IMR-90 (cell line): Measurements from ENCODE around the gene TAF1. TPM values are rescaled to one million over a fixed set of nuclear protein-coding genes. Genes with fewer than 3 reads are reported as not detected.
"Not testable (repeated sequence)": the region's sequence is repeated elsewhere in the genome, so short reads cannot be mapped to it uniquely, and the experiment has no call there.

Source experiments
- ATAC-seq: fragments of 200-7000 bp; cut with Tn5 transposase; 2 replicates; pipeline ENCODE4 v1.9.1; 2020; ENCODE audit warnings: low read depth, mild to moderate bottlenecking, moderate library complexity
- BruUV-seq: library from RNA; stranded (reverse); fragments of 400-500 nt; replicated peaks from 2 replicates; lab custom pipeline; 2021; lab: Mats Ljungman, UMichigan
- CTCF ChIA-PET: fragments of 300-600 bp; formaldehyde crosslinking; extraction: SDS; loops from one replicate; lab custom pipeline; 2021; ENCODE audit warnings: antibody characterized with exemption; lab: Yijun Ruan, JAX
- POLR2A ChIA-PET: fragments of 300-600 bp; sonication (Branson Sonifier 250); formaldehyde crosslinking; loops from one replicate; lab custom pipeline; 2022; ENCODE audit warnings: antibody characterized with exemption; ENCODE audit not compliant: unreplicated experiment; lab: Charles Lee
- DNase-seq: peaks from one replicate; pipeline ENCODE4 v3.0.0; 2013
- H2AFZ ChIP-seq: replicated peaks from 2 replicates; pipeline ENCODE3; 2013; ENCODE audit warnings: low read length, mild to moderate bottlenecking; ENCODE audit not compliant: poor library complexity
- H2AK5ac ChIP-seq: 2 replicates; pipeline ENCODE4 v1.6.1; 2013; ENCODE audit warnings: low read depth, low read length, inconsistent platforms
- H2AK9ac ChIP-seq: replicated peaks from 2 replicates; pipeline ENCODE3; 2013; ENCODE audit warnings: mild to moderate bottlenecking, low read depth, low read length, moderate library complexity; ENCODE audit not compliant: poor library complexity
- H2BK120ac ChIP-seq: 2 replicates; pipeline ENCODE4 v1.6.1; 2013; ENCODE audit warnings: low read depth, low read length, inconsistent platforms
- H2BK15ac ChIP-seq: 3 replicates; pipeline ENCODE4 v1.6.1; 2013; ENCODE audit warnings: low read depth, low read length, inconsistent platforms
- H2BK20ac ChIP-seq: 2 replicates; pipeline ENCODE4 v1.6.1; 2013; ENCODE audit warnings: low read depth, mild to moderate bottlenecking, inconsistent platforms, low read length, moderate library complexity
- H2BK5ac ChIP-seq: 2 replicates; pipeline ENCODE4 v1.6.1; 2013; ENCODE audit warnings: mild to moderate bottlenecking, low read depth, low read length, inconsistent platforms; ENCODE audit not compliant: poor library complexity, severe bottlenecking
- H3K14ac ChIP-seq: replicated peaks from 2 replicates; pipeline ENCODE4 v1.6.1; 2013; ENCODE audit warnings: low read depth, low read length, inconsistent platforms
- H3K18ac ChIP-seq: 2 replicates; pipeline ENCODE4 v1.6.1; 2013; ENCODE audit warnings: low read depth, low read length, control low read depth
- H3K23ac ChIP-seq: 2 replicates; pipeline ENCODE4 v1.6.1; 2013; ENCODE audit warnings: low read depth, low read length, inconsistent platforms
- H3K27ac ChIP-seq: 2 replicates; pipeline ENCODE4 v1.5.1; 2013; ENCODE audit warnings: mild to moderate bottlenecking, control low read depth, low read length; ENCODE audit not compliant: insufficient read depth
- H3K27me3 ChIP-seq: 2 replicates; pipeline ENCODE4 v1.6.1; 2013; ENCODE audit warnings: low read length; ENCODE audit not compliant: control insufficient read depth, insufficient read depth
- H3K36me3 ChIP-seq: 2 replicates; pipeline ENCODE4 v1.6.1; 2013; ENCODE audit warnings: low read length, mixed read lengths; ENCODE audit not compliant: control insufficient read depth, insufficient read depth
- H3K4ac ChIP-seq: 2 replicates; pipeline ENCODE4 v1.6.1; 2013; ENCODE audit warnings: low read depth, low read length, inconsistent platforms
- H3K4me1 ChIP-seq: 2 replicates; pipeline ENCODE4 v1.6.1; 2013; ENCODE audit warnings: low read length, mixed read lengths; ENCODE audit not compliant: control insufficient read depth, insufficient read depth
- H3K4me2 ChIP-seq: 2 replicates; pipeline ENCODE4 v1.6.1; 2013; ENCODE audit warnings: low read depth, mild to moderate bottlenecking, control low read depth, low read length, moderate library complexity
- H3K4me3 ChIP-seq: 2 replicates; pipeline ENCODE4 v1.5.1; 2013; ENCODE audit warnings: low read depth, mild to moderate bottlenecking, control low read depth, low read length, moderate library complexity; ENCODE audit not compliant: insufficient read depth
- H3K56ac ChIP-seq: 2 replicates; pipeline ENCODE4 v1.6.1; 2013; ENCODE audit warnings: low read length, inconsistent platforms; ENCODE audit not compliant: insufficient read depth; ENCODE audit errors: extremely low read depth
- H3K79me1 ChIP-seq, 2 experiments: 2 replicates each; pipeline ENCODE4 v1.6.1; 2013; ENCODE audit warnings: low read length in 2 of 2, inconsistent platforms in 1 of 2, low read depth in 1 of 2
- H3K9ac ChIP-seq: 2 replicates; pipeline ENCODE4 v1.6.1; 2013; ENCODE audit warnings: low read depth, low read length, control low read depth
- H3K9me1 ChIP-seq: 2 replicates; pipeline ENCODE4 v1.6.1; 2013; ENCODE audit warnings: low read length, inconsistent platforms; ENCODE audit not compliant: insufficient read depth
- H3K9me3 ChIP-seq: 2 replicates; pipeline ENCODE4 v1.6.1; 2013; ENCODE audit warnings: low read length; ENCODE audit not compliant: control insufficient read depth, insufficient read depth
- H4K20me1 ChIP-seq: 2 replicates; pipeline ENCODE4 v1.6.1; 2013; ENCODE audit warnings: low read length, inconsistent platforms; ENCODE audit not compliant: insufficient read depth
- H4K5ac ChIP-seq: 2 replicates; pipeline ENCODE4 v1.6.1; 2013; ENCODE audit warnings: mild to moderate bottlenecking, low read depth, low read length, control low read depth
- H4K8ac ChIP-seq, 2 experiments: 2 replicates each; pipeline ENCODE4 v1.6.1; 2013; ENCODE audit warnings: low read depth in 2 of 2, low read length in 2 of 2, control low read depth in 1 of 2, inconsistent platforms in 1 of 2
- H4K91ac ChIP-seq: 2 replicates; pipeline ENCODE4 v1.6.1; 2013; ENCODE audit warnings: low read depth, low read length, inconsistent platforms; ENCODE audit not compliant: insufficient read depth
- WGBS, 2 experiments: methylation state at CpG; one replicate each; pipeline versions ENCODE4 v1.1.5 to v1.1.7; 2013; ENCODE audit warnings: missing lambda C conversion rate in 2 of 2; ENCODE audit not compliant: insufficient read length in 1 of 2; ENCODE audit errors: extremely low coverage in 2 of 2; 5-methylcytosine and 5-hydroxymethylcytosine counted together
- dilution Hi-C: fragments of 300-500 bp; cut with HindIII; formaldehyde crosslinking; loops from one replicate; pipeline ENCODE4 v1.14.3; 2018; ENCODE audit warnings: low sequenced_read_pairs; ENCODE audit not compliant: unreplicated experiment
- in situ Hi-C: fragments of 300-500 bp; cut with MboI; formaldehyde crosslinking; loops from 3 replicates; pipeline ENCODE4 v1.14.3; 2019; ENCODE audit warnings: low sequenced_read_pairs, inconsistent platforms, mixed read lengths
- intact Hi-C: fragments of 100-400 bp; cut with micrococcal nuclease; formaldehyde crosslinking; loops from 2 replicates; pipeline ENCODE4 v1.10.0; 2022
- polyA plus RNA-seq, 3 experiments: library from polyadenylated mRNA; depleted of rRNA; stranded (reverse); fragments of >200 nt; gene quantifications; 2 replicates each; pipeline ENCODE4 v1.2.3, GENCODE V29; 2012; ENCODE audit warnings: low replicate concordance in 1 of 3
- total RNA-seq: library from RNA; depleted of rRNA; stranded (reverse); fragments of >200 nt; gene quantifications from 2 replicates; pipeline ENCODE4 v1.2.3, GENCODE V29; 2012

Gene TAF1
- total and polyA plus RNA-seq, 2 of the 4 experiments (the other 2 are of a cell fraction), result 15.7 to 25.5 TPM

GRCh38 chrX:71502080-71502479 is 135.9 kb downstream of the TAF1 start:
- in situ Hi-C loops, H4K91ac ChIP-seq, H3K4ac ChIP-seq, H3K18ac ChIP-seq, H3K4me3 ChIP-seq, H2BK120ac ChIP-seq, H3K36me3 ChIP-seq, H3K4me1 ChIP-seq, H3K9ac ChIP-seq, H3K14ac ChIP-seq, ATAC-seq, H2AFZ ChIP-seq, H4K20me1 ChIP-seq, H3K56ac ChIP-seq, H3K4me2 ChIP-seq, dilution Hi-C loops, DNase-seq, CTCF ChIA-PET, H4K8ac ChIP-seq, H3K27me3 ChIP-seq, H3K27ac ChIP-seq, H3K9me1 ChIP-seq, H2AK5ac ChIP-seq, intact Hi-C loops, POLR2A ChIA-PET, H2BK5ac ChIP-seq, BruUV-seq, H3K9me3 ChIP-seq, H3K79me1 ChIP-seq, H2AK9ac ChIP-seq, H2BK15ac ChIP-seq, H2BK20ac ChIP-seq, H3K23ac ChIP-seq, H4K5ac ChIP-seq: not testable (repeated sequence)
- WGBS, 2 experiments, result 75% methylated on average over 3 of the region's 5 CpGs; no CpG with 5 or more reads in 1 of the 2 experiments
